Activated CD8-positive, alpha-beta memory T cell treated with anti-CD3 and anti-CD28 coated beads for 24 hours (primary cell): ENCODE data around the gene C19orf33.
"Not testable (repeated sequence)": the region's sequence is repeated elsewhere in the genome, so short reads cannot be mapped to it uniquely, and the experiment has no call there.

Experiments
- DNase-seq: peaks from one replicate; pipeline ENCODE4 v3.0.0-alpha.2; 2020

The C19orf33 gene

GRCh38 chr19:38309615-38310278, 5.7 kb downstream of the C19orf33 start:
- DNase-seq: no peak

DNA sequence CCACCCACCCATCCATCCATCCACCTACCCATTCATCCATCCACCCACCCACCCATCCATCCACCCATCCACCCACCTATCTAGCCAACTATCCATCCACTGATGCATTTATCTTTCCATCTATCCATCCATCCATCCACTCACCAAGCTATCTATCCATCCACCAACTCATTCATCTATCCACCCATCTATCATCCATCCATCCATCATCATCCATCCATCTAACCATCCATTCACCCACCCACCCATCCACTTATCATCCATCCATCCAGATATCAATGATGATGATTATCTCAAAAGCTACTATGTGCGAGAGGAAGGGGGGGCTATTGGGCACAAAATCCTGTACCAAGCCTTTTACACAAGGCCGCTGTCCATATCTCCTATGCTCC, 6.2 kb downstream of the C19orf33 start:
- no peak for DNase-seq

DNA sequence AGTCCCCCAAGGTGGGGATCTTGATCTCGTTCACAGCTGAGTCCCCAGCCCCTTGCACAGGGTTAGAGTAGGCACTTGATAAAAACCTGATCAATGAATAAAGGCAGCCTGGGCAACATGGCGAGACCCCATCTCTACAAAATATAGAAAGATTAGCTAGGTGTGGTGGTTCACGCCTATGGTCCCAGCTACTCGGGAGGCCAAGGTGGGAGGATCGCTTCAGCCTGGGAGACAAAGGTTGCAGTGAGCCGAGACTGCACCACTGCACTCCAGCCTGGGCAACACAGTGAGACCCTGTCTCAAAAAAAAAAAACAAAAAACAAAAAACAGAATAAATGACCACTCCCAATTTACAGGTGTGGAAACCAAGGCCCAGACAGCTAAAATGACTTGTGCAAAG, 6.9 kb downstream of the C19orf33 start:
- DNase-seq: no peak

- peak; percentile 96 for DNase-seq
Observed at GRCh38 chr19:38315657-38316476, 11.8 kb downstream of the C19orf33 start, which contains the start of gene YIF1B. Gene YIF1B, minus strand, starts transcription at chr19:38315947. Its CDS starts 30 bp downstream, at chr19:38315917.

DNA sequence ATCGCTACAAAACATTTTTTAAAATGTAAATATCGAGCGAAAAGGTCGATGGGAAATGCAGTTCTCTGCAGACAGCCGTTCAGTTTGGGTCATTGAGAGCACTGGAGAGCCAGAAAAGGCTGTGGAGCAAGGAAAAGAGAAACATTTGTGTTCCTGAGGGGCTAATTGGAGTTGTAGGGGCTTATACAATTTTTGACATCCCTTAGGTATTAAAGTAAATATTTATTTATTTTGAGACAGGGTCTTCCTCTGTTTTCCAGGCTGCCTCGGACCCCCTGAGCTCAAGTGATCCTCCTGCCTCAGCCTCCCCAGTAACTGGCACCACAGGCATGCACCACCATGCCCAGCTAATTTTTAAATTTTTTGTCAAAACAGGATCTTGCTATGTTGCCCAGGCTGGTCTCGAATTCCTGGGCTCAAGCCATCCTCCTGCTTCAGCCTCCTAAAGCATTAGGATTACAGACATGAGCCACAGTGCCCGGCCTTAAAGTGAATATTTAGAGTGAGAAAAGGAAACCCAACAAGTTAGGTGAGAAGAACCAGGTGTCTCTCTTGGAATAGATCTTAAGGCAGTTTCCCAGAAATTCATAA, 12.5 kb downstream of the C19orf33 start:
- no peak for DNase-seq

GRCh38 chr19:38317104-38317612, 13.1 kb downstream of the C19orf33 start:
- peak; percentile 66 for DNase-seq

- DNase-seq: no peak
Observed at GRCh38 chr19:38318660-38319059, 14.6 kb downstream of the C19orf33 start.

DNA sequence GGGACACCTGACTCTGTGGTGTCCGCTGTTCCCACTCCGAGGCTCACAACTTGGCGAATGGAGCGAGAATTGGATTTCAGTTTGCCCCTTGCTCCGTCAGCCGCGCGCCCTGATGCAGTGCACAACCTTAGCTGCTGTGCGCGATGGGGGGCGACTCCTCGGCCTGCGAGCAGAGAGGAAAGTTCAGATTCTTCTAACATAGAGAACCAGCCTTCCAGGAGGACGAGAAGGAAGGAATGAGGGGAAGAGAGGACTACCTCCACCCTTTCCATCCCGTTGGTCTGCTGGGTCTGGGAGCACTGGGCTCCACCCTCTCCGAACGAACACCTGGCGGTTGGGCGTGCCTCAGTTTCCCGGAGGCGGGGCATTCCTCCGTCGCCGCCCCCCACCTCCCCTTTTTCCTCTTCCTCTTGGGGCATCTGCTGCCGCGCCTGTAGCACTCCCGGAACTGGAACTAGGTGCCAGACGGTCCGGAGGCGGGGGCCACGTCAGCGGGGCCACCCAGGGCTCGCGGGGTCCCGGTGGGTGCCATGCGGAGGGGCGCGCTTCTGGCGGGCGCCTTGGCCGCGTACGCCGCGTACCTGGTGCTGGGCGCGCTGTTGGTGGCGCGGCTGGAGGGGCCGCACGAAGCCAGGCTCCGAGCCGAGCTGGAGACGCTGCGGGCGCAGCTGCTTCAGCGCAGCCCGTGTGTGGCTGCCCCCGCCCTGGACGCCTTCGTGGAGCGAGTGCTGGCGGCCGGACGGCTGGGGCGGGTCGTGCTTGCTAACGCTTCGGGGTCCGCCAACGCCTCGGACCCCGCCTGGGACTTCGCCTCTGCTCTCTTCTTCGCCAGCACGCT, 15.6 kb downstream of the C19orf33 start, which contains the start of gene KCNK6:
Gene KCNK6 (plus strand): TSS at position 425 of the 838 bp plus-strand sequence. CDS start 106 bp downstream, at position 531.
- DNase-seq: peak; percentile 85

DNA sequence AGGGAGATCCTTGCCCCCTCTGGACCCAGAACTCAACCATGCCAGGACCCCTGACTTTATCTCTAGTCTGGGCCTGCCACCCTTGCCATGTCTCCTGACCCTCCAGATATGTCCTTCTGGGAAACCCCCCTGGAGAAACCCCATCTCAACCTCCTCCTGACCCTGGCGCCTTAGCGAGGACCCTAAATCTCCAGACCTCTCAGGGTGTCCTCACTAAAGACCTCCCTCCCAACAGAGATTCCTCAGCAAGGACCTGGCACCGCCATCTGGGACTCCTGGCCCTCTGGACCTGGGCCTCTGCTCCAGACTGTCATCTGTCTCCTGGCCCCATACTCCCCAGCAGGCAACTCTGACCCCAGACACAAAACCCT, 16.9 kb downstream of the C19orf33 start:
- no peak for DNase-seq

DNA sequence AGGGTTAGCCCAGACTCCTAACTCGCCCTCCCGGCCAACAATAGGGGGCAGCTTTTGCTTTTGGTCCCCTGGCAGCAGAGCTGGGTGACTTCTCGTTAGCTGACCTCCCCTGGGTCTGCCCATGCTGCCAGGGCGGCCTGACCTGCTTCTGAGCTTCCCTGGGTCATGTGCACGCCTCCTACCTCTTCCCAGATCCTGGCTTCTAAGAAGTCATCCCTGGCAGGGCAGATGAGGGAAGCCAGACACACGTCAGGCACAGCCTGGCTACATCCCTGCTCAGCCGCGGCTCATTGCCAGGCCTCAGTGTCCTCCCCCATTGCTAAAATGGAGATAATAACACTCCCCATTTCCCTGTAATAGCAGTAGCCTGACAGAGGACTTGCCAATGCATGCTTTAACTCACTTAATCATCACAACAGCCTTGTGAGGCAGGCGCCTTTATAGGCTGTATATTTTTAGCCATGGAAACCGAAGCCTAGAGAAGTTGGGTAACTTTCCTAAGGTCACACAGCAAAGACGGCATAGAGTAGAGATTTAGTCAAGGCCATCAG, 17.7 kb downstream of the C19orf33 start:
- DNase-seq: no peak

DNA sequence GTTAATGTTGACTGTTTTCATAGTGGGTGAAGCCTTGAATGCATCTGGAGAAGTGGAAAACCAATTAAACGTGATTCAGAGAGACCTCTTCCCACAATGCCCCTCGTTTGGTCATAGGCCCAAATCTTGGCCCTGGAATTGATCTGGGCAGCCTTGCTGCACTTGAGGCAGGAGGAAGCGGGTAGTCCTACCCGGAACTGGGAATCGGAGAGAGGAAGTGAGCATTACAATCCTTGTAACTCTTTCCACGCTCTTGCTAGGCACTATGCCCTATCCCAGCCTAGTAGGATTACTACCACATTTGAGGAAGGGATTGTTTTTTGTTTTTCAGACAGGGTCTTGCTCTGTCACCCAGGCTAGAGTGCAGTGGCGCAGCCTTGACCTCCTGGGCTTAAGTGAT, 19.2 kb downstream of the C19orf33 start:
- DNase-seq: no peak

GRCh38 chr19:38324431-38324830, 20.4 kb downstream of the C19orf33 start:
- no peak for DNase-seq

- no peak for DNase-seq
Observed at GRCh38 chr19:38326591-38326990, 22.5 kb downstream of the C19orf33 start.

GRCh38 chr19:38329651-38330050, 25.6 kb downstream of the C19orf33 start:
- no peak for DNase-seq

DNA sequence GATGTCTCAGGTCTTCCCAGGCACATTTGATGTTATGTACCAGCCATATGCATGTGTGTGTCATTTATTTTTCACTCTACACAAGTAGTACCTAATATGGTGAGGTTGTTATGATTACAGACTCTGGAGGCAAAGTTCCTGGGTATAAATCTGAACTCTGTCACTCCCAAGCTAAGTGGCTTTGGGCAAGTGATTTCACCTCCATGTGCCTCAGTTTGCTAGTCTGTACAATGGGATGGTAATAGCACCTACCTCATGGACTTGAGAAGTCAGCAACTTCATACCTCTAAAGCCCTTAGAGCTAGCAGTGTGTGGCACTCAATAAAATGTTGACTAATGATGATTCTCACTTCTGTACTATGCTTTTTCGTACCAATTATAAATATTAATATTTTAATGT, 27.7 kb downstream of the C19orf33 start:
- DNase-seq: no peak

GRCh38 chr19:38333245-38333644, 29.2 kb downstream of the C19orf33 start:
- no peak for DNase-seq

DNA sequence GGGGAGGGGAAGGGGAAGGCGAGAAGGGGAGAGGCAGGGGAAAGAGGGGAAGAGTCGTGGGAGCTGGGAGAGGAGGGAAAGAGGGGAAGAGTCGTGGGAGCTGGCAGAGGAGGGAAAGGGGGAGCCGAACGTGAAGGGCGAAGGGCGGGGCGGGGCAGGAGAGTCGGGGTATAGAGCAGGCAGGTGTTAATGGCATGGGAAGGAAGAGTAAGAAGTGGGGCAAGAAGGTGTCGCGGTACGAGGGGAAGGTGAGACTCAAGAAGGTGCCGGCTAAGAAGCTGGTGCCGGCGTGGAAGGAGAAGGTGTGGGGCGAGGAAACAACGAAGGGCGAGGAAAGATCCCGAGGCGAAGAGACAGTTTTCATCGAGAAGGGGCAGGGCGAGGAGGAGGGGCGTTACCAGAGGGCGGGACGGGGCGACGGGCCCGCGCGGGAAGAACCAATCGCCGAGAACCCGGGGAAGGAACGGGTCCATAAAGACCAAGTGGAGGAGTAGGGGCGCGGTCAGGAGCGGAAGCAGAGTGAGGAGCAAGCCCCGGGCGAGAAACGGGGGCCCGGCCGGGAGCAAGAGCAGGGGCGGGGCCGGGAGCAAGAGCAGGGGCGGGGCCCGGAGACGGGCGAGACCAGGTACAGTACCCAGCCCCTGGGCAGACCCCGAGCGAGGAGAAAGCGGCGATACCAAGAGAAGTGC, 32.0 kb downstream of the C19orf33 start:
- DNase-seq: peak; percentile 96

DNA sequence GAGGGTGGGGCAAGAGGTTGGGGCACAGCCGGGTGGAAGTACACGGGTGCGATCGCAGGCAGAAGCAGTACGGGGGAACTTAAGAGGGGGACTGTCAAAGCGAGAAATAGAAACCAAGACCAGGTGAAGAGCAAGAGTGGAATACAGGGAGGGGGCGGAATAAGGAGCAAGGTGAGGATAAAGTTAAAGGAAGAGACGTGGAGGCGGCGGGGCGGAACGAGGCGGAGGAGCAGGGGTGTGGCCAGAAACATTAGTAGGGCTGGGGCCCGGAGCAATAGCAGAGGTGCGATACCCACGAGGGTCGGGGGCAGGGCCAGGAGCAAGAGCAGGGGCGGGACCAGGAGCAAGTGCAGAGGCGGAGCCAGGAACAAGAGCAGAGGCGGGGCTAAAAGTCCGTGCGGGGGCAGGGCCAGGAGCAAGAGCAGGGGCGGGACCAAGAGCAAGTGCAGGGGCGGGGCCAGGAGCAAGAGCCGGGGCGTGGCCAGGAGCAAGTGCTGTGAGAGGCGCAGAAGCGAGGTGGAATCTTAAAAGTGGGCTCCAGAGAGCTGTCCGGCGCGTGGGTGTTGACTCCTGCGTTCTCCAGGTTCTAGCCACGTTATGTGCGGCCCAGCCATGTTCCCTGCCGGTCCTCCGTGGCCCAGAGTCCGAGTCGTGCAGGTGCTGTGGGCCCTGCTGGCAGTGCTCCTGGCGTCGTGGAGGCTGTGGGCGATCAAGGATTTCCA, 32.7 kb downstream of the C19orf33 start:
- peak; percentile 95 for DNase-seq

- DNase-seq: no peak
Observed at GRCh38 chr19:38337360-38337653, 33.3 kb downstream of the C19orf33 start.

DNA sequence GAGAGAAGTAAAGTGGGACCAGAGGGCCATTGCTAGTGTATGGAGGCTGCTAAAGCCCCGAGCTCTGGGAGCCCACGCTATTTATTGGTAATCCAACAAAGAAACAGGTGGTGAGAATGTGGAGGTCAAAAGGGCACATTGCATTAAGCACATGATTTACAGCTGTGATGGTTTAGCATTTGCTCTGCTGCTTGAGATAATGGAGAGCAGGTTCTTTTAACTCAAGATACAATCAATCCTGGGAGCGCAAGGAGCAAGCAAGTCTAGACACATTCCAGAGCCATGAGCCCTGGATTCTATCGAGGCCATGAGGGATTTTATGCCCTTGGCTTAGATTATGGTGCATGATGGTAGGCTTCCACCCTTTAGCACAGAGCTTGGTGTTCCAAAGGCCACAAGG, 35.0 kb downstream of the C19orf33 start:
- DNase-seq: not testable (repeated sequence)

DNA sequence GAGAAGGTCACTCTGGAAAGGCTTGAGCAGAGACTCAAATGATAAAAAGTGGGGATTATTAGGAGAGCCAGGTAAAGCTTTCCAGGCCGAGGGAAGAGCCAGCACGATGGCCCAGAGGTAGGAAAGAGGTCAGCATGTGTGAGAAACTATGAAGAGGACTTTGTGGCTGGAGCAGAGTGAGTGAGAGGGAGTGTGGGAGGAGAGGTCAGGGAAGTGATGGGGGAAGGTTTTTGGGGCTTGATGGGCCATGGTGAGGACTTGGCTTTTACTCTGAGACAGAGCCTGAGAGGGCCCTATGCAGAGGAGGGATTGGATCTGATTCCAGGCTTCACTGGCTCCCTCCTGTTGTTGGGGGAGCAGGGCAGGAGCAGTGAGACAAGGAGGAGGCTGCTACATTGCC, 36.9 kb downstream of the C19orf33 start:
- DNase-seq: no peak
